Effector CD4-positive, alpha-beta T cell (primary cell): Measurements from ENCODE around the gene GGNBP2.
A peak's percentile ranks its signal among the peaks of the same experiment; 100 is the strongest.
"Not testable (repeated sequence)": the region's sequence is repeated elsewhere in the genome, so short reads cannot be mapped to it uniquely, and the experiment has no call there.

Experiments used
- DNase-seq: peaks from one replicate; pipeline ENCODE4 v3.0.0-alpha.2; 2020

Gene GGNBP2

DNA sequence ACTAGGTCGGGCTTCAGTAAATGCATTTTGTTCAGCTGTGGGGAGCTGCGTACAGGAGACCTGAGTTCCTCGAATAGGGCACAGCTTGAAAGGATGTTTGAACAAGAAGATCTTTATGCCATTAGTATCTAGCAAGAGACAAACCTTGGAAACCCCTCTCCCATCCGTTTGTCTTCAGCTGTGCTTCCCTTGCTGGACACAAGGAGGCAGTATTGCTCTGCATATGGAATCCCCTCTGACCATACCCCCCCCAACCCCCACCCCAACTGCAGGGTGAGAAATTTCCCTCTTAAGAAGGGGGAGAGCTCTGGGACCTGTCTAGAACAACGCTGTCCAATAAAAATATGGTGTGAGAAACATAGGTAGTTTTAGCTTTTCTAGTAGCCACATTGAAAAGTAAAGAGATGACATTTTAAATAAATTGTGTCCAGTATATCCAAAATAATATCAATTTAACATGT, 58.2 kb downstream of the GGNBP2 start:
- peak; percentile 54 for DNase-seq

DNA sequence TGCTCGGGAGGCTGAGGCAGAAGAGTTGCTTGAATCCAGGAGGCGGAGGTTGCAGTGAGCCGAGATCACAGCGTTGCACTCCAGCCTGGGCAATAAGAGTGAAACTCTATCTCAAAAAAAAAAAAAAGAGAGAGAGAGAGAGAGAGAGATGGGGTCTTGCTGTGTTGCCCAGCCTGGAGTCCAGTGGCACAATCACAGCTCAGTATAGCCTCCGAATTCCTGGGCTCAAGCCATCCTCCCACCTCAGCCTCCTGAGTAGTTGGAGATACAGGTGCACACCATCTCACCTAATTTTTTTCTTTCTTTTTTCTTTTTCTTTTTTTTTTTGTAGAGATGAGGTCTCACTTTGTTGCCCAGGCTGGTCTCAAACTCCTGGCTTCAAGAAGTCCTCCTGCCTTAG, 60.3 kb downstream of the GGNBP2 start:
- DNase-seq, result not testable (repeated sequence)

DNA sequence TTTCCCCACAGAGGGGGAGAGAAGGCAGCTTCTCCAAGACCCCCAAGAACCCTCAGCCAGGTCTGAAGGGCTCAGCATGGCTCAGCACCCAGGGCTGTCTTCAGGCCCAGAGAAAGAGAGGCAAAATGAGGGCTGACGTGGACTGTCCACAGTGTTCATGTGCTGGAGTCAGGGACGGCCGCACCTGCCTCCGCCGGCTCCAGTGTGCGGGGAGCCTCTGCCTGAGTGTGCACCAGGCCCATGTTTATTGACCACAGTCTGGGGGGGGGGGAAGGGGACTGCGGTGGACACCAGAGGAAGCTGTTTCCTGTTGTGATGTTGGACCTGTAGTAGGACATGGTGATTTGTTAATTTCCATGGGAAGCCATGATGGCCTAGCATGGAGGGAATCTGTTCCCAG, 63.6 kb downstream of the GGNBP2 start:
- DNase-seq, result no peak

- no peak for DNase-seq
Measured at GRCh38 chr17:36608794-36609497, 64.2 kb downstream of the GGNBP2 start.

GRCh38 chr17:36609498-36609862, 64.8 kb downstream of the GGNBP2 start:
- no peak for DNase-seq

DNA sequence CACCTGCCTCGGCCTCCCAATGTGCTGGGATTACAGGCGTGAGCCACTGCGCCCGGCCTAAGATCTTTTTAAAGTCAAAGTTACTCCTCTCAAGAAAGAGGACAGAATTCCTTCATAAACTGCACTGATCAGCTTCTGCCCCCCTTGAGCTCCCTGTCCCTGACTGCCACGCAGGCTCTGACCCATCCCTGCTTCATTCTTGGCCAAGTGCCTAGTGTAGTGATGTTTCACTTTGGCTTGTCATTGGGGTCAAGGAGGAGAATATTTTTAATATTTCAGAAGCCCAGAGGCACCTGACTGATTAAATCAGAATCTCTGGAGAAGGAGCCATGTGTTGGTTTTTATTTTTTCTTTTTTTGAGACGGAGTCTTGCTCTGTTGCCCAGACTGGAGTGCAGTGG, 65.8 kb downstream of the GGNBP2 start:
- no peak for DNase-seq

DNA sequence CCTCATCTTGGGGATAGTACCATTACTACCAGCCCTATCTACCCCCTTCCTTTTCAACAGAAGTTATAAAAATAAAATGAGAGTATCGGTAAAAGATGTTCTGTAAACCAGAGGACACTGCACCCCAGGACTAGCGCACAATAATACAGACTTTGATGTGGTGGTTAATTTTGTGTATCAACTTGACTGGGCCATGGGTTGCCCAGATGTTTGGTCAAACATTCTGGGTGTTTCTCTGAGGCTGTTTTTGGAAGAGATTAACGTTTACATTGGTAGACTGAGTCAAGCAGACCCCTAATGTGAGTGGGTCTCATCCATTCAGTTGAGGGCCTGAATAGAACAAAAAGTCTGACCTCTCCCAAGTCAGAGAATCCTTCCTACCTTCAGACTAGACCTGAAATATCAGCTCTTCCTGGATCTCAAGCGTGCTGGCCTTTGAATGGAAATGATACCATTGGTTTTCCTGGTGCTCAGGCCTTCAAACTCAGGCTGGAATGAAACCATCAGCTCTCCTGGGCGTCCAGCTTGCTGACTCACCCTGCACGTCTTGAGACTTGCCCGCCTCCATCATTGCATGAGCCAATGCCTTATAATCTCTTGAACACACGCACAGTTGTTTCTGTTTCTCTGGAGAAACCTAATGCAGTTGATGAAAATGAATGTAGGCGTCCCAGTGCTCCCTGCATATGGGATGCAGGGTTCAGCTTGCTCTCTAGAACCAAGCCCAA, 66.8 kb downstream of the GGNBP2 start:
- DNase-seq, result no peak

DNA sequence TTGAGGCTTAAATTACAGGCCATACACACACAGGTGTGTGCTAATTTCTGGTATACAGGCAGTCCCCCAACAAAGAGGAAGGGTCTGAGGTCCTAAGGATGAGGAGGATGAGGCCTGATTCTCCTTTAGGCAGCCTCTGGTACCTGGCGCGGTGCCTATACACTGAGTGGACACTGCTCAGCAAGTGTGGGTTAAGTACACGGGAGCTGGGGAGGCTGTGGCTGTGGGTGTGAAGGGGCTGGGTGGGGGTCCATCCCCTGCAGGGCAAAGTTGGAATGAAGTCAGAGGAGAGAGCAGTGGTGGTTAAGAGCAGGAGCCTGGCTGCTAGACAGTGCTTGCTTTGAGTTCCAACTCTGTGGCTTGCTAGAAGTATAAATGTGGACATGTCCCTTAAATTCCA, 67.6 kb downstream of the GGNBP2 start:
- DNase-seq, result no peak

GRCh38 chr17:36613155-36613554, 68.4 kb downstream of the GGNBP2 start:
- DNase-seq, result no peak

GRCh38 chr17:36614081-36614480, 69.4 kb downstream of the GGNBP2 start:
- no peak for DNase-seq

GRCh38 chr17:36614933-36615332, 70.2 kb downstream of the GGNBP2 start:
- no peak for DNase-seq

GRCh38 chr17:36616061-36617029, 71.6 kb downstream of the GGNBP2 start:
- DNase-seq, result no peak

- no peak for DNase-seq
Measured at GRCh38 chr17:36617773-36618172, 73.1 kb downstream of the GGNBP2 start.

DNA sequence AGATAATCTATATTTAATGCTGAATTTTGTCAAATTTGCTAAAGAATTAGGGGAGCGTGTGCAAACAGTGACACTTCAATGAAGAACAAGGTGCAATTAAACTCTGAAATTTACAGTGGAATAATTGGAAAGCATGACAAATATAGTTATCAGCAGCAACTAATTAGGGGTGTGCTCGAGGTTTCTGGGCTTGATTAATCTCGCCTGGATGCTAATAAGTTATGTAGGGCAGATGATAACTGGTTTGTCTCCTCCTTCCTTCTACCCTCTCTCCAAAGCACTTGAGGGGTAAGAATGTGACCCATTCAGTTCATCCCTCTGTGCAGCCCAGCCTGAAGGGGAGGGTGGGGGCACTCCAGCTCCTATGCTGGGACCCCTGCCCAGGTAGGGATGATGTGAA, 78.6 kb downstream of the GGNBP2 start:
- no peak for DNase-seq

DNA sequence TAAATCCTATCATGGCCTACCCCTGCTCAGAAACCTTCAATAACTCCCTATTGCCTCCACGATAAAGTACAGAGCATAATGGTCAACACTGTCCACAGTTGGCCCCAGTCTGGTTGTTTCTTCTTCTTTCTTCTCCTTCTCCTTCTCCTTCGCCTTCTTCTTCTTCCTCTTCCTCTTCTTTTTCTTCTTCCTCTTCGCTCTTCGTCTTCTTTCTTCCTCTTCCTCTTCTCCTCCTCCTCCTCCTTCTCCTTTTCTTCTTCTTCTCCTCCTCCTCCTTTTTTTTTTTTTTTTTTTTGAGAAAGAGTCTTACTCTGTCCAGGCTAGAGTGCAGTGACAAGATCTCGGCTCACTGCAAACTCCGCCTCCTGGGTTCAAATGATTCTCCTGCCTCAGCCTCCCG, 80.5 kb downstream of the GGNBP2 start:
- DNase-seq, result no peak

GRCh38 chr17:36627101-36627500, 82.4 kb downstream of the GGNBP2 start:
- no peak for DNase-seq

GRCh38 chr17:36628576-36628975, 83.9 kb downstream of the GGNBP2 start:
- no peak for DNase-seq

- DNase-seq, result peak; percentile 71
Measured at GRCh38 chr17:36629252-36629847, 84.6 kb downstream of the GGNBP2 start.

DNA sequence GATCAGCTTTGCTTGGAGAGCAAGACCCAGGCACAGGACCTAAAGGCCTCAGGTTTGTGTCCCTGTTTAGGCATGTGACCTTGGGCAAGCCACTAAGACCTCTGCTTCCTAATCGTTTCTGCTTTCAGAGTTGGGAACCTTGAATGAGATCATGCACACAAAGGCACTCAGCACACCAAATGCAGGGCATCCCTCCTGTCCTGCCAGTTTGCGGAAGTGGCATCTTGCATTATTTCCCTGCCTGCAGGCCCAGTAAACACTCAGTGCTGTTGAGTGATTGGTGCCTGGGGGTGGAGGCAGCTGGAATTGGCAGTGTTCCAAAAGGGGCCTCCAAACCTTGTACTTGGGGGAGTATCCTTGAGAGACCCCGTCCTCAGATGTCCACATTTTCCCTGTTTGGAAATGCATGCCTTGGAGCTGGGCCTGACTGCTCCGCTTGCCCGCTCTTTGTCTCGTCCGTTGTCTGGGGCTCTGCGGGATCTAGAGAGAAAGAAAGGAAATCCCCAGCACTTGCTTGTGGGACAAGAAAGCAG, 85.3 kb downstream of the GGNBP2 start:
- DNase-seq, result no peak

DNA sequence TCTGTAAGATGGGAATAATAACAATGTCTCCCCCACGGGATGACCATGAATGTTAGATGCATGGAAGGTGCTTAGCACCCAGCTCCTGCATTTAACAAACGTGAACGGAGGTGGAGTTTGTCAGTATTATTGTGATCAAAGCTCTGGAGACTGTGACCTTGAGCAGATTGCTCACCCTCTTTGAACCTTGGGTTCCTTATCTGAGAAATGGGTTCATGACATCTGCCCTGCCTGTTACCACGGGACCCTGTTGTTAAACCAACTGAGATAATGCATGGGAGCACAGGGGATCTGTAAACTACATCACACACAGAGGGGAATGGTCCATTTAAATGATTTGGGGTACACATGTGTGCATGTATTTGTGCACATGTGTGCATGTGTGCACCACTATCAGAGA, 86.3 kb downstream of the GGNBP2 start:
- no peak for DNase-seq

DNA sequence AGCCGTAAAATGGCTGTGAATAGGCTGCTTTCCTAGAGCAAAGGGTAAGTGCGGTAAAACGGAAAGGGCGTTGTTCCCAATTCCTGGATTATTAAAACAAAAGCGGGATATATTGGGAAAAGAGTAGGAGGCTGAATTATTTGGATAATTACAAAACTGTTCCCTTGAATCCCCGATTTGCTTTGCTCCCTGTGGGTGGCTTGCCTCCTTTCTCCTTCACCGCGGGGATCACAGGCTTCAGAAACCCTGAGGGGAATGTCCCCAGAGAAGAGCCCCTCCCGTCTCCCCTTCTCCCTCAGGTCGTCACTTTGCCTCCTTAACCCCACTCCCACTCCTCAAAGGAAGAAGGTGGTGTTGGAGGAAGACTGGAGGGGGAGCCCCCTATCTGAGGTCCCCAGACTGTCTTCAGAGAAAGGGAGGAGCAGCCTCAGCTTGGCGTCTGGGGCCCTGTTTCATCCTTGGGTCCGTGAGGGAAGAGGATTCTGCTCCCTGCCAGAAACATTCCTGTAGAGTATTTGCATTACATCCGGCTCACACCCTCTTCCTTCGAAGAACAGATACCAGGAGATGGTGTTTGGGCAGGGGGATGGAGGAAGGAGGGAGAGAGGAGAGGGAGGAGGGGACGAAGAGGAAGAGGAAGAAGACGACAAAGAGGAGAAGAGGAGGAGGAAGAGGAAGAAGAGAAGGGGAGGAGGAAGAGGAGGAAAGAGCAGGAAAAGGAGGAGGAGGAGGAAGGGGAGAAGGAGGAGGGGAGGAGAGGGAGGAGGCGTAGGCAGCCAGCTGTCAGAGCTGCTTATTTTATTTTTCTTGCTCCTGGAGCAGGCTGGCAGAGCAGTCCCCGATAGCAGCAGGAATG, 88.4 kb downstream of the GGNBP2 start:
- no peak for DNase-seq
